ENCODE results near the gene ARHGAP19. TPM values are rescaled to one million over a fixed set of nuclear protein-coding genes. Genes with fewer than 3 reads are reported as not detected.

The ARHGAP19 gene
- total RNA-seq, 1 experiment from 2014 or later, result 33.2 TPM

DNA sequence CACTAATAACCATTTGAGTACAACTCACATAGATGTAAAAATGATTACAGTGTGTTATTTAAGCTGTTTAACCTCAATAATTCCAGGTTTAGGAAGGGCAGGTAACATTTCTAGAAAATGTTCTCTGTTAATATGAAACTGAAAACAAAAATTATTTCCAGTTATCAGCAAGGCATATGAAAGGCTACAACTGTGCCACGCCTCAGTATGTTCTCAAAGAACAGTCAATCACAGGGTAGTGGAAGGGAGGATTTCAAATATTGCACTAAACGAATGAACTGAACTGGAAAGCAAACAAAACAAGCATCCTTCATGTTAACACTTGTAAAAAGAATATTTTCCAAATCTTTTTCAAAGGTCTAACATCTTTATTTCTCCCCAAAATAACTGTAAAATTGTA lies 31.3 kb downstream of the ARHGAP19 start:
- DNase-seq, result no peak
- Histone ChIP-seq H2AFZ (ENCODE audit: low read length) (no peak overlapping the region), H3K79me2 (ENCODE audit: insufficient read depth, low read length) (no peaks in the 10 kb centered on the region), H3K23ac (ENCODE audit: insufficient read length, low read depth, low read length) (no peak overlapping the region), H4K91ac (ENCODE audit: insufficient read length, low read depth, low read length) (no peak overlapping the region), H2BK15ac (ENCODE audit: low read depth, low read length) (no peak overlapping the region), H4K20me1 (ENCODE audit: control insufficient read depth, insufficient read depth, insufficient read length) (no peaks in the 10 kb centered on the region), H4K5ac (ENCODE audit: insufficient read length, low read depth, low read length) (no peak overlapping the region), H3K27me3 (ENCODE audit: insufficient read depth, low read length) (no peaks in the 10 kb centered on the region), H3K14ac (ENCODE audit: insufficient read depth, low read length) (no peak overlapping the region), H2BK5ac (ENCODE audit: insufficient read length, low read length) (no peak overlapping the region), H3K9me3 (ENCODE audit: control insufficient read depth, low read depth, low read length) (no peaks in the 10 kb centered on the region), H3K23me2 (ENCODE audit: insufficient read length, low read depth, low read length, poor library complexity, severe bottlenecking) (no peaks in the 10 kb centered on the region), H3K56ac (ENCODE audit: insufficient read length, low read depth, low read length) (no peak overlapping the region), H2BK120ac (ENCODE audit: low read depth, low read length, poor library complexity, severe bottlenecking) (no peak overlapping the region), H2AK5ac (ENCODE audit: insufficient read length, low read length) (no peak overlapping the region), H4K8ac (replicated peaks; ENCODE audit: insufficient read length, low read depth, low read length) (no peak overlapping the region), H2BK12ac (ENCODE audit: insufficient read length, low read depth, low read length) (no peak overlapping the region), H3K4ac (ENCODE audit: low read depth, low read length) (no peak overlapping the region), H3K18ac (ENCODE audit: insufficient read length, low read depth, low read length) (no peak overlapping the region), H3K9ac (ENCODE audit: extremely low read depth, insufficient read length, low read length) (no peak overlapping the region), H3K27ac (ENCODE audit: insufficient read length, low read depth, low read length) (no peak overlapping the region), H3K4me1 (ENCODE audit: insufficient read depth, low read length) (no peaks in the 10 kb centered on the region), H3K4me2 (ENCODE audit: insufficient read depth, insufficient read length, low read length) (no peak overlapping the region), H3T11ph (ENCODE audit: low read length) (no peak overlapping the region), H3K79me1 (ENCODE audit: insufficient read depth, low read depth, low read length, poor library complexity, severe bottlenecking) (no peaks in the 10 kb centered on the region), H2BK20ac (ENCODE audit: low read depth, low read length, poor library complexity, severe bottlenecking) (no peak overlapping the region)
- Mint-ChIP-seq H3K4me3 (no peak overlapping the region), H3K36me3 (ENCODE audit: insufficient read depth in 1 of 3, low read depth in 3 of 3) (peaks cover 10 to 56% (median 47%) of the 10 kb centered on the region in 3 experiments; a peak in 6 of 7 replicates), H3K27me3 (ENCODE audit: low read depth) (no peaks in the 10 kb centered on the region), H3K9me3 (no peaks in the 10 kb centered on the region), H3K4me1 (peaks cover under 1 to 6% of the 10 kb centered on the region in 2 experiments), H3K27ac (no peak overlapping the region)
- no peak for TF ChIP-seq CTCF (conservative IDR thresholded peaks at IDR 0.05)
- no CpG with 5 or more reads among the region's 2 CpGs for WGBS (ENCODE audit: extremely low coverage, insufficient read length, low lambda C conversion rate)
